Measurements from ENCODE around the gene MMP24.
A peak's percentile ranks its signal among the peaks of the same experiment; 100 is the strongest.
"Not testable (repeated sequence)": the region's sequence is repeated elsewhere in the genome, so short reads cannot be mapped to it uniquely, and the experiment has no call there.

The MMP24 gene

GRCh38 chr20:35257175-35257909, 30.9 kb downstream of the MMP24 start:
- Histone ChIP-seq H3K4me3 (ENCODE audit: severe bottlenecking) (no peak overlapping the region), H3K9me3 (ENCODE audit: severe bottlenecking) (no peaks in the 10 kb centered on the region), H3K4me1 (ENCODE audit: insufficient read depth, poor library complexity, severe bottlenecking) (no peaks in the 10 kb centered on the region), H3K27me3 (ENCODE audit: insufficient read depth, poor library complexity, severe bottlenecking) (no peaks in the 10 kb centered on the region), H3K27ac (ENCODE audit: poor library complexity, severe bottlenecking) (peak overlapping the region; percentile 13), H3K36me3 (ENCODE audit: low read depth) (no peaks in the 10 kb centered on the region)
- TF ChIP-seq, protein P1, sequence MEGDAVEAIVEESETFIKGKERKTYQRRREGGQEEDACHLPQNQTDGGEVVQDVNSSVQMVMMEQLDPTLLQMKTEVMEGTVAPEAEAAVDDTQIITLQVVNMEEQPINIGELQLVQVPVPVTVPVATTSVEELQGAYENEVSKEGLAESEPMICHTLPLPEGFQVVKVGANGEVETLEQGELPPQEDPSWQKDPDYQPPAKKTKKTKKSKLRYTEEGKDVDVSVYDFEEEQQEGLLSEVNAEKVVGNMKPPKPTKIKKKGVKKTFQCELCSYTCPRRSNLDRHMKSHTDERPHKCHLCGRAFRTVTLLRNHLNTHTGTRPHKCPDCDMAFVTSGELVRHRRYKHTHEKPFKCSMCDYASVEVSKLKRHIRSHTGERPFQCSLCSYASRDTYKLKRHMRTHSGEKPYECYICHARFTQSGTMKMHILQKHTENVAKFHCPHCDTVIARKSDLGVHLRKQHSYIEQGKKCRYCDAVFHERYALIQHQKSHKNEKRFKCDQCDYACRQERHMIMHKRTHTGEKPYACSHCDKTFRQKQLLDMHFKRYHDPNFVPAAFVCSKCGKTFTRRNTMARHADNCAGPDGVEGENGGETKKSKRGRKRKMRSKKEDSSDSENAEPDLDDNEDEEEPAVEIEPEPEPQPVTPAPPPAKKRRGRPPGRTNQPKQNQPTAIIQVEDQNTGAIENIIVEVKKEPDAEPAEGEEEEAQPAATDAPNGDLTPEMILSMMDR (IDR thresholded peaks at IDR 0.05; ENCODE audit: poor library complexity, severe bottlenecking): no peak
- DNase-seq (ENCODE audit: low spot score) (no peak), ATAC-seq (ENCODE audit: low read depth) (peak; percentile 54)

DNA sequence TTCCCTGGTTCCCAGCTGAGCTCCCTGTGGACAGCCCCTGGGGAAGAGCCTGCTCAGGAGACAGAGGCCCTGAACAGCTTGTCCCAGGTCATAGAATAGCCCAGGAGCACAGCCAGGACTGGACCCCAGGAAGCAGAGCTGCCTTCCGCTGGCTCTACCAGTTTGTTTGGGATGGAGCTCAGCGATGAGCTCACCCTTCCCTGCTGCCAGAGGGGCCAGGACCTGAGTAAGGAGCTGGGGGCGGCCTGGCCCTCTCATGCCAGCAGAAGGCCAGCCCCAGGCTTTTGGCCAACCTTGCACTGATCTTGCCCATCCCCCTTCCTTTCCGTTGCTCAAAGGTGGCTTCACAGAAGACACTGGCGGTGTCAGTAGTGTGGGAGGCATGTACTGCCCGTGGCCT, 33.9 kb downstream of the MMP24 start:
- DNase-seq (ENCODE audit: low spot score): peak; percentile 80
- H3K27me3 ChIP-seq (ENCODE audit: insufficient read depth, poor library complexity, severe bottlenecking): no peaks in the 10 kb centered on the region
- no peaks in the 10 kb centered on the region for H3K36me3 ChIP-seq (ENCODE audit: low read depth)
- no peaks in the 10 kb centered on the region for H3K9me3 ChIP-seq (ENCODE audit: severe bottlenecking)
- no peak overlapping the region for H3K27ac ChIP-seq (ENCODE audit: poor library complexity, severe bottlenecking)
- no peak for ATAC-seq (ENCODE audit: low read depth)
- H3K4me1 ChIP-seq (ENCODE audit: insufficient read depth, poor library complexity, severe bottlenecking): peaks cover 17% of the 10 kb centered on the region
- TF ChIP-seq, protein P1 (IDR thresholded peaks at IDR 0.05; ENCODE audit: poor library complexity, severe bottlenecking): no peak
- no peak overlapping the region for H3K4me3 ChIP-seq (ENCODE audit: severe bottlenecking)

DNA sequence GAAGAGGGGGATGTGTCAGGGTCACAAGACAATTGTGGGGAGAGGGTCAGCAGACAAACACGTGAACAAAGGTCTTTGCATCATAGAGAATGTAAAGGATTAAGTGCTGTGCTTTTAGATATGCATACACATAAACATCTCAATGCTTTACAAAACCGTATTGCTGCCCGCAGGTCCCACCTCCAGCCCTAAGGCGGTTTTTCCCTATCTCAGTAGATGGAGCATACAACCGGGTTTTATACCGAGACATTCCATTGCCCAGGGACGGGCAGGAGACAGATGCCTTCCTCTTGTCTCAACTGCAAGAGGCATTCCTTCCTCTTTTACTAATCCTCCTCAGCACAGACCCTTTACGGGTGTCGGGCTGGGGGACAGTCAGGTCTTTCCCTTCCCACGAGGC, 35.8 kb downstream of the MMP24 start:
- ATAC-seq (ENCODE audit: low read depth); H3K4me3 ChIP-seq (ENCODE audit: severe bottlenecking); H3K27me3 ChIP-seq (ENCODE audit: insufficient read depth, poor library complexity, severe bottlenecking); H3K36me3 ChIP-seq (ENCODE audit: low read depth); DNase-seq (ENCODE audit: low spot score); H3K9me3 ChIP-seq (ENCODE audit: severe bottlenecking): not testable (repeated sequence)
- H3K27ac ChIP-seq (ENCODE audit: poor library complexity, severe bottlenecking): peak overlapping the region; percentile 94
- peaks cover 17% of the 10 kb centered on the region for H3K4me1 ChIP-seq (ENCODE audit: insufficient read depth, poor library complexity, severe bottlenecking)

- H3K9me3 ChIP-seq (ENCODE audit: severe bottlenecking); H3K36me3 ChIP-seq (ENCODE audit: low read depth); H3K4me3 ChIP-seq (ENCODE audit: severe bottlenecking); H3K27me3 ChIP-seq (ENCODE audit: insufficient read depth, poor library complexity, severe bottlenecking): not testable (repeated sequence)
- peak overlapping the region; percentile 94 for H3K27ac ChIP-seq (ENCODE audit: poor library complexity, severe bottlenecking)
- DNase-seq (ENCODE audit: low spot score) (peak; percentile 97), ATAC-seq (ENCODE audit: low read depth) (peak; percentile 97)
- peaks cover 17% of the 10 kb centered on the region for H3K4me1 ChIP-seq (ENCODE audit: insufficient read depth, poor library complexity, severe bottlenecking)
- TF ChIP-seq, protein P1 (IDR thresholded peaks at IDR 0.05; ENCODE audit: poor library complexity, severe bottlenecking): peak; percentile 50
Measured at GRCh38 chr20:35262731-35263531, 36.4 kb downstream of the MMP24 start.

DNA sequence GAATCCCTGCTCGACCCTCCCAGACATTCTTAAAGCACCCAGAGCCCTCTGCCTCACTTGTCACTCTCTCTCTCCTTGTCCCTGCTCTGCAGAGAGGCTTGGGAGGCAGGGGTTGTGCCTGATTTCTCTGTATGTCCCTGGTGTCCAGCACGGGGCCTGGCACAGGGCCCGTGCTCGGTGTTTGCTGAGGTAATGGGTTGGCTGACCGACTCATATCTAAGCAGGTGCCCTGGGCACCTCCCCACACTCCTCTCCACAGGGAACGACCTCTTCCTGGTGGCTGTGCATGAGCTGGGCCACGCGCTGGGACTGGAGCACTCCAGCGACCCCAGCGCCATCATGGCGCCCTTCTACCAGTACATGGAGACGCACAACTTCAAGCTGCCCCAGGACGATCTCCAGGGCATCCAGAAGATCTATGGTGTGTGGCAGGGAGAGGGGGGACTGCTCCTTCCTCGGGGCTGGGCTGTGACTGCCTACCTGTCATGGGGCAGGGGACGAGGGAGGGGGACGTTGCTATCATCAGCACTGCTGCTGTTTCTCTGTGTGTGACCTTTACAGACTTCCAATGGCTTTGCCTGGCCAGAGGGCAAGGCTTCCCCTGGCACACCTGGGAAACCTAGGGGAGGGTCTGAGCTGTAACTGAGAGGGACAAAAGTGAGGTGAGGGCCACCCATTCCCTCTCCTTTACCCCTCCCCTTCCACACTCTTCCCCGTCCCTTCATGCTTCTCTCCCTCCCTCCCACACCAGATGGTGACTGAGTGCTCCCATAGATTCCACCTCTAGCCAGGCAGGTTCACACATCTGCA, 37.2 kb downstream of the MMP24 start:
- ATAC-seq (ENCODE audit: low read depth) (peak; percentile 13), DNase-seq (ENCODE audit: low spot score) (peak; percentile 83)
- peaks cover 17% of the 10 kb centered on the region for H3K4me1 ChIP-seq (ENCODE audit: insufficient read depth, poor library complexity, severe bottlenecking)
- TF ChIP-seq, protein P1 (IDR thresholded peaks at IDR 0.05; ENCODE audit: poor library complexity, severe bottlenecking): peak; percentile 27
- H3K27ac ChIP-seq (ENCODE audit: poor library complexity, severe bottlenecking): peak overlapping the region; percentile 94
- H3K4me3 ChIP-seq (ENCODE audit: severe bottlenecking): no peak overlapping the region
- H3K9me3 ChIP-seq (ENCODE audit: severe bottlenecking): no peaks in the 10 kb centered on the region
- H3K36me3 ChIP-seq (ENCODE audit: low read depth): no peaks in the 10 kb centered on the region
- no peaks in the 10 kb centered on the region for H3K27me3 ChIP-seq (ENCODE audit: insufficient read depth, poor library complexity, severe bottlenecking)

Measured in RWPE2 (cell line).